ENCODE results near the gene CACNA2D3. TPM values are rescaled to one million over a fixed set of nuclear protein-coding genes. Genes with fewer than 3 reads are reported as not detected.

The CACNA2D3 gene
- total RNA-seq, 1 donor from 2014 or later, result 10.0 TPM

GRCh38 chr3:55009372-55009771 lies 887.0 kb downstream of the CACNA2D3 start:
- Mint-ChIP-seq H3K4me3 (ENCODE audit: unreplicated experiment) (no peak overlapping the region), H3K27ac (ENCODE audit: unreplicated experiment) (no peak overlapping the region), H3K4me1 (ENCODE audit: low read depth, unreplicated experiment) (no peaks in the 10 kb centered on the region), H3K27me3 (ENCODE audit: unreplicated experiment) (no peaks in the 10 kb centered on the region), H3K9me3 (ENCODE audit: unreplicated experiment) (no peaks in the 10 kb centered on the region), H3K36me3 (ENCODE audit: unreplicated experiment) (no peaks in the 10 kb centered on the region)
- no peak for TF ChIP-seq CTCF (IDR thresholded peaks at IDR 0.05; ENCODE audit: partially characterized antibody, unreplicated experiment)
- no peak for DNase-seq

- no peak for DNase-seq
- H3K4me3 Mint-ChIP-seq (ENCODE audit: unreplicated experiment), result no peak overlapping the region
- H3K27ac Mint-ChIP-seq (ENCODE audit: unreplicated experiment), result no peak overlapping the region
- H3K36me3 Mint-ChIP-seq (ENCODE audit: unreplicated experiment), result no peaks in the 10 kb centered on the region
- no peaks in the 10 kb centered on the region for H3K27me3 Mint-ChIP-seq (ENCODE audit: unreplicated experiment)
- H3K9me3 Mint-ChIP-seq (ENCODE audit: unreplicated experiment), result no peaks in the 10 kb centered on the region
- no peak for TF ChIP-seq CTCF (IDR thresholded peaks at IDR 0.05; ENCODE audit: partially characterized antibody, unreplicated experiment)
- no peaks in the 10 kb centered on the region for H3K4me1 Mint-ChIP-seq (ENCODE audit: low read depth, unreplicated experiment)
Observed at GRCh38 chr3:55012091-55012490, 889.7 kb downstream of the CACNA2D3 start.

- no peak for DNase-seq
- no peak for TF ChIP-seq CTCF (IDR thresholded peaks at IDR 0.05; ENCODE audit: partially characterized antibody, unreplicated experiment)
- no peaks in the 10 kb centered on the region for H3K9me3 Mint-ChIP-seq (ENCODE audit: unreplicated experiment)
- no peak overlapping the region for H3K4me3 Mint-ChIP-seq (ENCODE audit: unreplicated experiment)
- no peaks in the 10 kb centered on the region for H3K4me1 Mint-ChIP-seq (ENCODE audit: low read depth, unreplicated experiment)
- no peaks in the 10 kb centered on the region for H3K36me3 Mint-ChIP-seq (ENCODE audit: unreplicated experiment)
- no peaks in the 10 kb centered on the region for H3K27me3 Mint-ChIP-seq (ENCODE audit: unreplicated experiment)
- no peak overlapping the region for H3K27ac Mint-ChIP-seq (ENCODE audit: unreplicated experiment)
Observed at GRCh38 chr3:55013145-55013925, 891.0 kb downstream of the CACNA2D3 start.

- Mint-ChIP-seq H3K27me3 (ENCODE audit: unreplicated experiment) (no peaks in the 10 kb centered on the region), H3K36me3 (ENCODE audit: unreplicated experiment) (no peaks in the 10 kb centered on the region), H3K4me1 (ENCODE audit: low read depth, unreplicated experiment) (no peaks in the 10 kb centered on the region), H3K9me3 (ENCODE audit: unreplicated experiment) (no peaks in the 10 kb centered on the region), H3K4me3 (ENCODE audit: unreplicated experiment) (no peak overlapping the region), H3K27ac (ENCODE audit: unreplicated experiment) (no peak overlapping the region)
- no peak for TF ChIP-seq CTCF (IDR thresholded peaks at IDR 0.05; ENCODE audit: partially characterized antibody, unreplicated experiment)
- DNase-seq, result no peak
Observed at GRCh38 chr3:55014081-55014480, 891.7 kb downstream of the CACNA2D3 start.

GRCh38 chr3:55014906-55015305 lies 892.6 kb downstream of the CACNA2D3 start:
- H3K9me3 Mint-ChIP-seq (ENCODE audit: unreplicated experiment), result no peaks in the 10 kb centered on the region
- H3K4me1 Mint-ChIP-seq (ENCODE audit: low read depth, unreplicated experiment), result no peaks in the 10 kb centered on the region
- no peaks in the 10 kb centered on the region for H3K27me3 Mint-ChIP-seq (ENCODE audit: unreplicated experiment)
- no peak for TF ChIP-seq CTCF (IDR thresholded peaks at IDR 0.05; ENCODE audit: partially characterized antibody, unreplicated experiment)
- no peak overlapping the region for H3K4me3 Mint-ChIP-seq (ENCODE audit: unreplicated experiment)
- H3K36me3 Mint-ChIP-seq (ENCODE audit: unreplicated experiment), result no peaks in the 10 kb centered on the region
- no peak overlapping the region for H3K27ac Mint-ChIP-seq (ENCODE audit: unreplicated experiment)
- no peak for DNase-seq
